Parathyroid adenoma (tissue), 2 donors: Measurements from ENCODE around the gene CAMSAP2.

Experiments used
- H2AFZ ChIP-seq: fragments of 300-600 bp; sonication (generic); one replicate; pipeline ENCODE4 v1.7.0; 2017; ENCODE audit warnings: antibody characterized with exemption, mild to moderate bottlenecking
- H3K27ac ChIP-seq: fragments of 300-600 bp; sonication (generic); one replicate; pipeline ENCODE4 v1.7.0; 2017
- H3K27me3 ChIP-seq: fragments of 300-600 bp; sonication (generic); one replicate; pipeline ENCODE4 v1.7.0; 2017; ENCODE audit warnings: low read length; ENCODE audit not compliant: control insufficient read depth, insufficient read depth
- H3K36me3 ChIP-seq: fragments of 300-600 bp; sonication (generic); one replicate; pipeline ENCODE4 v1.7.0; 2017; ENCODE audit warnings: low read length; ENCODE audit not compliant: control insufficient read depth, insufficient read depth
- H3K4me1 ChIP-seq: fragments of 300-600 bp; sonication (generic); one replicate; pipeline ENCODE4 v1.7.0; 2017; ENCODE audit warnings: control low read depth
- H3K4me2 ChIP-seq: fragments of 300-600 bp; sonication (generic); one replicate; pipeline ENCODE4 v1.7.0; 2017; ENCODE audit warnings: low read length
- H3K4me3 ChIP-seq: fragments of 300-600 bp; sonication (generic); one replicate; pipeline ENCODE4 v1.7.0; 2017; ENCODE audit warnings: low read depth, low read length
- H3K79me2 ChIP-seq: fragments of 300-600 bp; sonication (generic); one replicate; pipeline ENCODE4 v1.7.0; 2017; ENCODE audit warnings: control low read depth
- H3K9ac ChIP-seq: fragments of 300-600 bp; sonication (generic); one replicate; pipeline ENCODE4 v1.7.0; 2017; ENCODE audit warnings: mild to moderate bottlenecking
- H3K9me3 ChIP-seq: fragments of 300-600 bp; sonication (generic); one replicate; pipeline ENCODE4 v1.7.0; 2017; ENCODE audit warnings: low read length; ENCODE audit not compliant: control insufficient read depth
- CTCF ChIP-seq: fragments of 300-600 bp; sonication (generic); IDR thresholded peaks from one replicate; pipeline ENCODE4 v1.7.0; 2017; ENCODE audit warnings: antibody characterized with exemption, mild to moderate bottlenecking
- donor health status: primary hyperparathyroidism.

The CAMSAP2 gene

GRCh38 chr1:200838676-200839445 lies 100.2 kb downstream of the CAMSAP2 start:
- Histone ChIP-seq H2AFZ (no peak overlapping the region), H3K79me2 (no peaks in the 10 kb centered on the region), H3K36me3 (no peaks in the 10 kb centered on the region), H3K27ac (no peak overlapping the region), H3K9me3 (no peaks in the 10 kb centered on the region), H3K4me1 (no peaks in the 10 kb centered on the region), H3K9ac (no peak overlapping the region), H3K4me2 (no peak overlapping the region), H3K27me3 (no peaks in the 10 kb centered on the region), H3K4me3 (no peak overlapping the region)
- TF ChIP-seq CTCF = no peak

GRCh38 chr1:200845360-200845759 lies 106.7 kb downstream of the CAMSAP2 start:
- Histone ChIP-seq H3K4me3 (no peak overlapping the region), H3K27me3 (no peaks in the 10 kb centered on the region), H3K36me3 (no peaks in the 10 kb centered on the region), H3K9me3 (no peaks in the 10 kb centered on the region), H3K79me2 (no peaks in the 10 kb centered on the region), H3K4me1 (no peaks in the 10 kb centered on the region), H2AFZ (no peak overlapping the region), H3K4me2 (no peak overlapping the region), H3K9ac (no peak overlapping the region), H3K27ac (no peak overlapping the region)
- no peak for TF ChIP-seq CTCF

- Histone ChIP-seq H3K4me1 (no peaks in the 10 kb centered on the region), H3K4me3 (no peak overlapping the region), H3K27ac (no peak overlapping the region), H3K36me3 (no peaks in the 10 kb centered on the region), H3K9ac (no peak overlapping the region), H2AFZ (no peak overlapping the region), H3K27me3 (no peaks in the 10 kb centered on the region), H3K9me3 (no peaks in the 10 kb centered on the region), H3K4me2 (no peak overlapping the region), H3K79me2 (no peaks in the 10 kb centered on the region)
- TF ChIP-seq CTCF = no peak
Observed at GRCh38 chr1:200846398-200846797, 107.7 kb downstream of the CAMSAP2 start.

- Histone ChIP-seq H3K9me3 (no peaks in the 10 kb centered on the region), H3K4me1 (no peaks in the 10 kb centered on the region), H3K4me2 (no peak overlapping the region), H3K9ac (no peak overlapping the region), H3K4me3 (no peak overlapping the region), H3K27ac (no peak overlapping the region), H3K79me2 (no peaks in the 10 kb centered on the region), H3K36me3 (no peaks in the 10 kb centered on the region), H2AFZ (no peak overlapping the region), H3K27me3 (no peaks in the 10 kb centered on the region)
- no peak for TF ChIP-seq CTCF
Observed at GRCh38 chr1:200849430-200849829, 110.7 kb downstream of the CAMSAP2 start.

- TF ChIP-seq CTCF = no peak
- Histone ChIP-seq H3K27ac (no peak overlapping the region), H3K36me3 (no peaks in the 10 kb centered on the region)
Observed at GRCh38 chr1:200850554-200850953, 111.9 kb downstream of the CAMSAP2 start.

More at GRCh38 chr1:200850554-200850953, 111.9 kb downstream of the CAMSAP2 start:
- no peak overlapping the region for H2AFZ ChIP-seq
- H3K79me2 ChIP-seq = no peaks in the 10 kb centered on the region
- H3K4me3 ChIP-seq = no peak overlapping the region
- no peak overlapping the region for H3K4me2 ChIP-seq
- no peak overlapping the region for H3K9ac ChIP-seq
- no peaks in the 10 kb centered on the region for H3K27me3 ChIP-seq
- H3K9me3 ChIP-seq = no peaks in the 10 kb centered on the region
- H3K4me1 ChIP-seq = no peaks in the 10 kb centered on the region
